NCI-H69 (cell line): ENCODE data around the gene SGO1.
A peak's percentile ranks its signal among the peaks of the same experiment; 100 is the strongest.

Source experiments
- DNase-seq: peaks from one replicate; lab custom pipeline; 2025; lab: John Stamatoyannopoulos, UW

Gene SGO1

GRCh38 chr3:20154928-20155327 is 31.1 kb downstream of the SGO1 start:
- DNase-seq: no peak

- no peak for DNase-seq
These were observed 31.9 kb downstream of the SGO1 start for GRCh38 chr3:20154078-20154477.

- DNase-seq: no peak
These were observed 37.5 kb downstream of the SGO1 start for GRCh38 chr3:20148466-20148865.

- DNase-seq: no peak
These were observed 38.6 kb downstream of the SGO1 start for GRCh38 chr3:20147361-20147760.

- no peak for DNase-seq
These were observed 39.7 kb downstream of the SGO1 start for GRCh38 chr3:20146301-20146700.

- no peak for DNase-seq
These were observed 40.1 kb downstream of the SGO1 start for GRCh38 chr3:20145874-20146273.

GRCh38 chr3:20143519-20143918 is 42.5 kb downstream of the SGO1 start:
- no peak for DNase-seq

- DNase-seq: no peak
These were observed 43.5 kb downstream of the SGO1 start for GRCh38 chr3:20142517-20142916.

- DNase-seq: peak; percentile 79
These were observed 44.2 kb downstream of the SGO1 start for GRCh38 chr3:20141851-20142250.

- no peak for DNase-seq
These were observed 44.7 kb downstream of the SGO1 start for GRCh38 chr3:20141316-20141715.

GRCh38 chr3:20140881-20141280 is 45.1 kb downstream of the SGO1 start:
- no peak for DNase-seq

GRCh38 chr3:20137647-20138046 is 48.4 kb downstream of the SGO1 start:
- DNase-seq: no peak

GRCh38 chr3:20136231-20136630 is 49.8 kb downstream of the SGO1 start:
- no peak for DNase-seq

- DNase-seq: peak; percentile 3
These were observed 55.9 kb downstream of the SGO1 start for GRCh38 chr3:20130106-20130505.

- DNase-seq: no peak
These were observed 57.6 kb downstream of the SGO1 start for GRCh38 chr3:20128358-20128757.

- no peak for DNase-seq
These were observed 60.1 kb downstream of the SGO1 start for GRCh38 chr3:20125897-20126296.

GRCh38 chr3:20125289-20125688 is 60.7 kb downstream of the SGO1 start:
- no peak for DNase-seq

- no peak for DNase-seq
These were observed 62.8 kb downstream of the SGO1 start for GRCh38 chr3:20123131-20123652.

- DNase-seq: no peak
These were observed 64.9 kb downstream of the SGO1 start for GRCh38 chr3:20121088-20121487.
